Aortic smooth muscle cell (primary cell): ENCODE results near the gene METTL5. TPM values are rescaled to one million over a fixed set of nuclear protein-coding genes. Genes with fewer than 3 reads are reported as not detected.

Source experiments
- total RNA-seq: library from RNA; depleted of rRNA; stranded (reverse); fragments of >200 nt; gene quantifications from 2 replicates; pipeline ENCODE4 v1.2.3, GENCODE V29; 2014

Gene METTL5
- 48.6 and 60.9 TPM in 2 replicates for total RNA-seq

DNA sequence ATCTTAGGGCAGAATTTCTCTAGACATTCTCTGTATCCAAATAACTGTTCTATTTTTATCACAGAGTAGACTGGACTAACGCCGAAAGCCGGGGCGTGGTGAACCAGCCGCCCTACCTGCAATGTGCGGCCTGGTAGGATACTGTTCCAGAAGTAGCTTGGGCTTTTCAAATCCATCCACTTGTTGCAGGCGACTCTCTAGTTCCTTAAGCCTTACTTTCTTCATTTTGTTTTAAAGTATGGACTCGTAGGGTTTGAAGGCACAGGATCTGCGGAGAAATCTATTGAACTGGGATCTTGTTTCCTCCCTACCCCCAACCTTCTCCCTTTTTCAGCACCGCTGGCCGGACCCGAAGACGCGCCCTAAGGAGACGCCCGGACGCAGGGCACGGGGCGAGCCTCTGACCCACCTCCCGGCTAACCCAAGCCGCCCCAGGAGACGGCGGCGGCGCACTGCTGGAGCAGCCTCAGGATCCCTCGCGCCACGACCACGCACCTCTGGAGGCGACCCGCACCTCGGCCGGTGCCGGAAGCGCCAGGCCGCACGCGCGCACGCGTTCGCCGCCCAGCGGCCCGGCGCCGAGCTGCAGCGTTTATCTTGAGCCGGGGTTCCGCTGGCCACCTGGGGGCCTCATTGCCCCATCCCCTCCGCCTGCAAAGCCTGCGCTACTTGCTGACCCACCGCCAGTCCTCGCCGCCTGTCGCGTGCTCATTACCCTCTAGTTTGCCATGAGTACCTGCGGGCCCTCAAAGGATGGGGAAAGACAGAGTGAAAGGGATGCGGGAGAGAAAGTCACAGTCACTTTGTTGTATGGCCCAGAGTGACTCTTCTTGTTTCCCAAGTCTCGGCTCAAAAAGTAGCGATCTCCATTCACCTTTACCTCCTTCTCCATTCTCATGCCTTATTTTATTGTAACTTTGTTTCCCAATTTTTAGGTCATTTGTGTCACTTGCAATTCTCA, at the start of gene METTL5:
TSS of gene METTL5 (minus strand) at position 533 of the 961 bp plus-strand sequence. CDS start at position 225, 308 bp downstream.

GRCh38 chr2:169827272-169828140, 2.8 kb upstream of the METTL5 start, which contains the start of gene UBR3:
Gene UBR3 (plus strand): TSS chr2:169827454. CDS start chr2:169827508, 54 bp downstream.

DNA sequence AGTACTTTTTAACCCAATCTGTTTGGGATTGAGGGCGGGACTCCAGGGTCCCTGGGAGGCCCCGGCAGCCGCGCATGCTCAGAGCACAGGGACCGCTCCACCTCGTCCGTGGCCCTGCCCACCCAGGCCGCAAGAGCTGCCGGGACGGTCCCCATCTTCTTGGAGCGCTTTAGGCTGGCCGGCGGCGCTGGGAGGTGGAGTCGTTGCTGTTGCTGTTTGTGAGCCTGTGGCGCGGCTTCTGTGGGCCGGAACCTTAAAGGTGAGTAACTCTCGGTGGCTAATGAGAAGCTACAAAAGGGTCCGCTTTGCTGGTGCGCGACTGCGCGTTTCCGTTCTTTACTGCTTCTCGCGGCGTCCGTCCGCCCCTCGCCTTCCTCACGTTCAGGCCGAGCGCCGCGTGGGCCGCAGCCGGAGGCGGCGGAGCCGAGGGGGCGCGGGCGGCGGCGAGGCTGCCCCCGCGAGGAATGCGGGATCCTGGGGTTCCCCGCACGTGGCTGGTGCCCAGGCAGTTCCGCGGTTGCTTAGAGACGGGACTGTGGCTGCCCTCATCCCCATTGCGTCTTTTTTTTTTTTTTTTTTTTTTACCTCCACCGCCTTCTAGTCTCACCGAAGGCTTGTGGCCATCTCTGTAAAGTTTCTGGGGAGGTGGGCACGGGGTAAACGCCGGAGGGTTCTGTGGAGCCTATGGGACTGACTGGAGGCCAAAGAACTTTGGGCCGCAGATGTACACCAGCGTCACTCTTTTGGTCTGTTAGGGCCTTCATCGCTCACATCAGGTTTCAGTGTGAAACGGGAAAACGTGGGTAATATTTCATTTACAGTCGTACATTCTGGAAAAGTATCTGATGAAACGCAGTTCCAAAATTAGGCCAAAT, 25.8 kb downstream of the METTL5 start, which contains the start of gene SSB:
TSS of gene SSB (plus strand) at position 154 of the 875 bp plus-strand sequence. CDS start 2,090 bp downstream, outside the sequence.

Other genes starting within 250 kb of the METTL5 start
- gene PPIG, start 240.6 kb downstream of the METTL5 start, total RNA-seq, result 24.8 and 28.0 TPM in 2 replicates
- under 0.01 TPM in 1 of 2 replicates, not detected in the other for gene CFAP210, start 130.5 kb downstream of the METTL5 start, total RNA-seq
- 1.6 and 1.8 TPM in 2 replicates for gene PHOSPHO2, start 130.4 kb downstream of the METTL5 start, total RNA-seq
- 2.5 and 2.6 TPM in 2 replicates for gene KLHL23, start 91.1 kb downstream of the METTL5 start, total RNA-seq
- gene SSB, start 26.0 kb downstream of the METTL5 start, total RNA-seq, result 102 TPM in 2 replicates
- 45.4 and 54.5 TPM in 2 replicates for gene UBR3, start 2.5 kb upstream of the METTL5 start, total RNA-seq